GM19463 (cell line): ENCODE results near the gene POLR3H.

Experiments used
- ATAC-seq: cut with Tn5 transposase; IDR thresholded peaks from one replicate; pipeline ENCODE4 v1.9.1; 2021; ENCODE audit warnings: mild to moderate bottlenecking, moderate library complexity; ENCODE audit not compliant: unreplicated experiment

Gene POLR3H

DNA sequence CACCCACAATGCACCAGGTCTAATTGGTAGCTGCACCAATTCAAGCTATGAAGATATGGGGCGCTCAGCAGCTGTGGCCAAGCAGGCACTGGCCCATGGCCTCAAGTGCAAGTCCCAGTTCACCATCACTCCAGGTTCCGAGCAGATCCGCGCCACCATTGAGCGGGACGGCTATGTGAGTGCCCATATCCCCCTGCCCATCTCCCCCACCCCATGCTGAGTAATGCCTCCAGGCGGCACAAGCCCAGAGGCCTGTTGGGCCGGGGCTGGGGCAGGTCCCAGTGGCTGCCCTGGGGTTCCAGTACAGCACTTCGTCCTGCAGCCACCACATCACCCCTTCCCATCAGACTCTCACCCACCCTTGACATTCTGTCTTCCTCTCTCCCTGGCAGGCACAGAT lies 21.5 kb downstream of the POLR3H start:
- ATAC-seq: no peak

DNA sequence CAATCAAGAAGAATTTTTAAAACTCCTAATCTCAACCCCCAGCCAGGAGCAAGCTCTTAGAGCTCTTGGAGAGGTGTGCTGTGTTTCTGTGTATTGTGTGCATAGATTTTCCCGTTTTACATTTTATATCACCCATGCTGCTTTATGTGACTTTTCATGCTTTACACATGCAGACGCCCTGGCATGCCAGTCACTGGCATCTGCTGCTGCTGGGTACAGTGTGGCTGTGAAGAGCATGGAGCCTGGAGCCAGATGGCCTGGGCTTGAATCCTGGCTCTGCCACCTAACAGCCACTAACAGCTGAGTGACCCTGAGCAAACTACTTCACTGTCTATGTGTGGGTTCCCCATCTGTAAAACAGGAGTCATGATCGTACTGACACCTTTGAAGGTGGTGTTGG lies 23.1 kb downstream of the POLR3H start:
- ATAC-seq: no peak

DNA sequence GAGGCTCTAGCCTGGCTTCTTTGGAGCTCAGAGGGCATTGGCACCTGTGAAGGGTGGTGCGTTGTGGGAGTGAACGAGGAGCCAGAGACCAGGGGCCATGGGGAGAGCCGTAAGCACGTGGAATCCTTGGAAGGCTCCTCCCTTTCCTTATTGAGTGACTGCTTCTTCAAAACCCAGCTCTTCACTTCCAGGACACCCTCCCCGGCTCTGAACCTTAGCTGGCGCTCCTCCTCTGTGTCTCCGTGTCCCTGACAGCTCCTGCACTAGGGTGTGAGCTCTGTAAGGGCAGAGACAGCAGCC lies 26.3 kb downstream of the POLR3H start:
- ATAC-seq: no peak

DNA sequence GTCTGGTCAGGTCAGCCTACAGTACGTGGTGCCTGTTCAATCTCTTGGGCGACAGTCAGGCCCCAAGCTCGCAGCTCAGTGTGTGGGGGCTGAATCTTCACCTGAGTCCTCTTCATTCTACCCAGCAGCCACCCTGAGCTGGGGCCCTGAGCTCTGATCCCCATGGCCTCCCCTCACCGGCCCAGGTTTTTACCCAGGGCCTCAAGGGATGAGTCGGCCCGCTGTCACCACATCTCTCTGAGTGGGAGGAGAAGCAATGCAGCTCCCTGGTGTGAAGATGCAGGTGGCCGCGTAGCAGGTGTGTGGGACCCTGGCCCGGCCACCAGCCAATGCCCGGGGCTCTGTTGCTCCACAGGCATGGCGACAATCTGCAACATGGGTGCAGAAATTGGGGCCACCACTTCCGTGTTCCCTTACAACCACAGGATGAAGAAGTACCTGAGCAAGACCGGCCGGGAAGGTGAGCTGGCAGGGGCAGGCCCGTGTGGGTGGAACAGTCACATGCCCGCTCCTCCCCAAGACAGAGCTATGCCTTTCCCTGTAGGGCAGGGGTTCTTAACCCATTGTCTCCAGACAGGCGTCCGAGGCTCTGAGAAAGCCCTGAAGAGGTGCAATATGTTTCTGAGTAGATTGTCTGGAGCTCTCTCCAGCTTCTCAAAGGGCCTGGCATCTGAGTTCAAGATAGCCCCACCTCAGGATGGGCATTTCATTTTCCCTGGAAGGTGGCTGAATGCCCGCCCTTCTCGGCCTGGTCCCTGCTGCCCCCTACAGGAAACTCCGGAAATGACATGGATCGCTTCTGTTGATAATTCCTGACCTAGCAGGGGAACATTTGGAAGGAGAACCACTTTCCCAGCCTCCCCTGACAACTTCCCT lies 26.9 kb downstream of the POLR3H start:
- ATAC-seq: no peak

DNA sequence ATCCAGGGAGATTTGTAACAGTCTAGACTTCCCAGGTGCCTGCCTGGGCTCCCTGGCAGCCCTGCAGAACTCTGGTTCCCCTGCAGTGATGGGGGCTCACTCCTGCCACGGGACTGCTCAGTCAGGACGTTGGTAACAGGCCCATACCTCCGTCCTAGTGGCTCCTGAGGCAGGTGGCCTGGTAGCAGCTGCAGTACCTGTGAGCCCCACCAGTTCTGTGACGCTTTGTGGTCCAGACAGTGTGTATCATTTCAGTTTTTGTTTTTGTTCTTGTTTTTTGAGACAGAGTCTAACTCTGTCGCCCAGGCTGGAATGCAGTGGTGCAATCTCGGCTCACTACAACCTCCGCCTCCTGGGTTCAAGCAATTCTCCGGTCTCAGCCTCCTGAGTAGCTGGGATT lies 27.8 kb downstream of the POLR3H start:
- ATAC-seq: no peak

DNA sequence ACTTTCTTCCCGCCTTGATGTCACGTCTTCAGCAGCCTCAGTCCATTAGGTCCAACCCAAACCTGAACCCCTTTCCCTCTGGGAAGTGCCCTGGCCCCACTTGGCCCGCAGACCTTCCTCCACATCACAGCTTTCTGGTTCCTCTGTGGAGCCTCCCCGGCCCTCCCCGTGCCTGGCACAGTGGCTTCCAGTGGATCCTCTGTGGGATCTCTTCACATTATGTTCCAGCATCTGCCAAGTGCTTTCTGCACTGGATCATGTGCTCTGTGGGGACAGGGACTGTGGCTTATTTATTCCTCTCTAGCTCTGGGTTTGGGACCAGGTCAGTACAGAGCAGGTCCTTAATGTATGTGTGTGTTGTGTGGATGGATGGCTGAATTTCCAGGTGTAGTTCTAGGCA lies 30.9 kb downstream of the POLR3H start:
- ATAC-seq: no peak

DNA sequence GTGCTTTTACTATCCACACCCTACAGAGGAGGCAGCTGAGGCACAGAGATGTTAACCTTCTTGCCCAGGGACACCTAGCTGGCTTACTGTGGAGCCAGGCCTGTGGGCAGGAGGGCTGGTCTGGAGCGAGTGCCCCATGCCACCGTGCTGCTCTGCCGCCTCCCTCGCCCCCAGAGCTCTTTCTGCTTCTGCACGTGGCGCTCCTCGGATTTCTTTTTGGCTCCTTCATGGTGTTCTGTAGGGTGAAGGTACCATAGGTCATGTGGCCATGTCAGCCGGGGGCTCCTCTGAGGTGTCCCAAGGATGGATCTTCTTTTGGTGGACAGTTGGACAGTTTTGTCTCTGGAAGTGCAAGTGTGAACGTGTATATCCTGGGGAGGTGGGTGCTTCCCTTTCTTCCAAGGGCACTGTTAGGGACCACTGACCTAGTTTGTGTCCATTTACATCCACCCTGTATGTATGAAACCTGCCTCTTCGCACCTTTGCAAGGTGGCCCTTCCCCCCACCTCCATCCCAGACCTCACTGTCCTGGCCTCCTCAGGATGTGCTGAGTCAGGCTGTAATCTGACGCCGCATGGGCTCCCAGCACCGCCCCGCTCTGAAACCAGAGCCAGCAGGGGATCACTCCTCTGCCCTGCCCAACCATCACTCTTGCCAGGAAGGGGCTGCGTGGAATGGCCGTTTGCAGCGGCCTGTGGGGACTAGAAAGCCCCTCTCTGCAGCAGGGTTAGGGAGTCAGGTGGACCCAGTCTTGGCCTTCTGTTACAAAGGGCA lies 31.7 kb downstream of the POLR3H start:
- ATAC-seq: no peak

DNA sequence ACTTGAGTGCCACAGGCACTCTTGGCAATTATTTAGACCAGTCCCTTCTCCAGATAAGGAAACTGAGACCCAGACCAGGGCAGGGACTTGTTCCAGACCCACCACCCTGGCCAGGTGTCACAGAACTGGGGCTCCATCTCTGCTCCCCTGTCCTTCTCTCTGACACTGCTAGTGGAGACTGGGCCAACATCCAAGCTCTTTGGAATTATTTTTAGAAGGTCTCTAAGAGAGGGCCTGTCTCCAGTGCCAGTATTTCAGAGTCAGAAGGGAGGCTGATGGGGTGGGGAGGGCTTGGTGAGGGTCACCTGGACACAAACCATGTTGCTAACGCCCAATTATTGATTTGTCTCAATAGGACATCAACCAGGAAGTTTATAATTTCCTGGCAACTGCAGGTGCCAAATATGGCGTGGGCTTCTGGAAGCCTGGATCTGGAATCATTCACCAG lies 32.7 kb downstream of the POLR3H start:
- no peak for ATAC-seq

DNA sequence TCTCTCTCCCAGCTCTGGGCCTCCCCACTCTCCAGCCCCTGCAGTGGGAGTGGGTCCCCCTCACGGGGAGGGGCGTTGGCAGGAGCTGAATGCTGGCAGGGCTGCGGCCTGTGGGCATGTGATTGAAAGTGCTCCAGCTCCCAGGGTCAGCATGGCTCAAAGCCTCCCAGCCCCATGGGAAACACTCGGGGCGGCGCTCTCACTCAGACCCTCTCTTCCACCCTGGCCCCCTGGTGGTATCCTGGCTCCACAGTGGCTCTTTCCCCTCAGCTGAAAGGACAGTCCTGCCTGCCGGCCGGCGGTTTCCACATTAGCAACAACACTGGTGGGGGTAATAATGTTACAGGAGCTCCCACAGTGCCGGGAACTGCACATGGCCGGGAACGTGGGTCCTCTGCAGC lies 35.5 kb downstream of the POLR3H start:
- no peak for ATAC-seq

DNA sequence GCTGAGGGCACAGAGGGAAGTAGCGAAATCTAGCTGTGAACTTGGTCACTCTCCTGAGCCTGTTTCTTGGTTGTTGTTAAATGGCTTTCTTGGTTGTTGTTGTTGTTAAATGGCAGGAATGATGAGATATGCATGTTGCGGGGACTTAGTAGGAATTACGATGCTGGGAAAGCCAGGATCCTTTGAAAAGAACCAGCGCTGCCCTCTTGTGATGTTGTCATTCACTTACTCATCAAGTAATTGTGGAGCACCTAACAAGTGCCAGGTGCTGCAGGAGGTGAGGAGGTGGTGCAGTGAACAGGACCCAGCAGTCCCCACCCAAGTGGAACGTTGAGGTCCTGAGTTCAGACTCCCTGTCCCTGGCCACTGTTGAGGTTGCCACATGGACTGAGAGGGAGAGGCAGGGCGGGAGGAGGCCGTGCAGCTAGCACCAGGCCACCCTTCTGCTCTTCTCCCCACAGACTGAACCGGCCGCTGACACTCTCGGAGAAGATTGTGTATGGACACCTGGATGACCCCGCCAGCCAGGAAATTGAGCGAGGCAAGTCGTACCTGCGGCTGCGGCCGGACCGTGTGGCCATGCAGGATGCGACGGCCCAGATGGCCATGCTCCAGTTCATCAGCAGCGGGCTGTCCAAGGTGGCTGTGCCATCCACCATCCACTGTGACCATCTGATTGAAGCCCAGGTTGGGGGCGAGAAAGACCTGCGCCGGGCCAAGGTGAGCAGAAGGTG lies 36.8 kb downstream of the POLR3H start:
- ATAC-seq: no peak

DNA sequence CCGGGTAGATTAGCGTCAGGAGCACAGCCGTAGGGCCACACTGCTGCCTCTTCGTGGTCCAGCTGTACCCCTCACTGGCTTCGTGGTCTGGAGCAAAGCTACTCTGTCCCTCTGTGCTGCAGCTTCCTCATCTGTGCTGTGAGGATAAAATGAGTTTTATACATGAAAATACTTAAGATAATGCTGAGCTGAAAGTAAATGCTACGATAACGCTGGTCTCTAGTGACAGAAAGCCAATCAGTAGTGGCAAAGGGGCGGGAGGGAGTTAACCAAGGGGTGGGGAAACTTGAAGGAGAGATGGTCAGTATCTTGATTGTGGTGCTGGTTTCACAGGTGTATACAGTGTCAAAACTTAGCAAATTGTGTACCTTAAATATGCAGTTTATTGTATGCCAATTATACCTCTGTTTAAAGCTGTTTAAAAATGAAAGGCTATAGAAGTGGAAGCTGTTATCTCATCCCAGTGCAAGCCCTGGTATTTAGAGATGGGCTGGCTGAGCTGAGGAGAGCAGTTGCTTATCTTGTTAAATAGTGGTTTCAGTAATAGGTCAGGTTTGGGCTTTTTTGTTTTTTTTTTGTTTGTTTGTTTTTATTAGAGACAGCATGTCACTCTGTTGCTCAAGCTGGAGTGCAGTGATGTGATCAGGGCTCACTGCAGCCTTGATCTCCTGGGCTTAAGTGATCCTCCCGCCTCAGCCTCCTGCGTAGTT lies 38.6 kb downstream of the POLR3H start:
- no peak for ATAC-seq

DNA sequence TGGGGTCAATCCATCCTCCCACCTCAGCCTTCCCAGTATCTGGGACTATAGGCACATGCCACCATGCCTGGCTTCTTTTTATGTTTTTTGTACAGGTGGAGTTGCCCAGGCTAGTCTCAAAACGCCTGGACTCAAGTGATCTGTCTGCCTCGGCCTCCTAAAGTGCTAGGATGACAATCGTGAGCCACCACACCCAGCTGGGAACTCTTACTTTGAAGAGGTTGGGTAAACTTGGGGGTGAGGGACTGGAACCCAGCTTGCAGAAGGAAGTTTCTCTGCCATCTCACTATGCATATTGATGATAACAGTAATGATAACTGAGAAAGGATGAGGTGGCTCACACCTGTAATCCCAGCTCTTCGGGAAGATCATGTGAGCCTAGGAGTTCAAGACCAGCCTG lies 39.5 kb downstream of the POLR3H start:
- no peak for ATAC-seq

DNA sequence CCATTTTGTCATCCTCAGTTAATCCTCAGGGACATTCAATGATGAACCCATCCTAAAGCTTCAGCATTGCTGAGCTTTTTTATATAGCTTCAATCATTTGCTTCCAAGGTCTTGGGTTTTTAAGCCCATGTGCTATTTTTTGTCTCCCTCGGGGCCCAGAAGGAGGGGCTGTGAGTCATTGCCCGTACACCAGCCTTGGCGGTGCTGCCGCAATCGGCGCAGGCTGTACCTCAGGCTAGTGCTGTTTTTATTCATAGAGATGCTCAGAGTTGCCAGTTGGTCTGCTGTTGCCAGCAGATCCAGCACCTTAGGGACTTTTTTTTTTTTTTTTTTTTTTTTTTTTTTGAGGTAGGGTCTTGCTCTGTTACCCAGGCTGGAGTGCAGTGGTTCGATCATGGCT lies 39.9 kb downstream of the POLR3H start:
- ATAC-seq: no peak

DNA sequence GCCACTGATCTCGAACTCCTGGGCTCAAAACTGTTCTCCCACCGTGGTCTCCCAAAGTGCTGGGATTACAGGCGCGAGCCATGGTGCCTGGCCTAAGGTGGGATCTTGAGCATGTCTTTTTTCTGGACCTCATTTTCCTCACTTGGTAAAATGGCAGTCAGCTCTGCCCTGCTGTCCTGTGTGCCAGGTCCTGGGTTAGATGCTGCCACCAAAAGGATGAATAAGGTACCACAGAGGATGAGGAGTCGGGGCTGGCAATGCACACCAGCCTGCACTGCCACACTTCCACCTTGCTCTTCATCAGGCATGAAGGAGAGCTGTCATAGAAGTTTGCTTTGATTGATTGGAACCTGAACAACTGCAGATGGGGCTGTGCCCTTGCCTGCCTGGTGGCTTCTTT lies 43.1 kb downstream of the POLR3H start:
- ATAC-seq: no peak

DNA sequence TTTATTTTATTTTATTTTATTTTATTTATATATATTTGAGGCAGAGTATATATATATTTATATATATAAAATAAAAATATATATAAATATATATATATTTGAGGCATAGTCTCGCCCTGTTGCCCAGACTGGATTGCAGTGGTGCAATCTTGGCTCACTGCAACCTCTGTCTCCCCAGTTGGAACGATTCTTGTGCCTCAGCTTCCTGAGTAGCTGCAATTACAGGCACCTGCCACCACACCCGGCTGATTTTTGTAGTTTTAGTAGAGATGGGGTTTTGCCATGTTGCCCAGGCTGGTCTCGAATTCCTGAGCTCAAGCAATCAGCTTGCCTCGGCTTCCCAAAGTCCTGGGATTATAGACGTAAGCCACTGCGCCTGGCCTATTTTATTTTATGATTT lies 44.0 kb downstream of the POLR3H start:
- no peak for ATAC-seq

DNA sequence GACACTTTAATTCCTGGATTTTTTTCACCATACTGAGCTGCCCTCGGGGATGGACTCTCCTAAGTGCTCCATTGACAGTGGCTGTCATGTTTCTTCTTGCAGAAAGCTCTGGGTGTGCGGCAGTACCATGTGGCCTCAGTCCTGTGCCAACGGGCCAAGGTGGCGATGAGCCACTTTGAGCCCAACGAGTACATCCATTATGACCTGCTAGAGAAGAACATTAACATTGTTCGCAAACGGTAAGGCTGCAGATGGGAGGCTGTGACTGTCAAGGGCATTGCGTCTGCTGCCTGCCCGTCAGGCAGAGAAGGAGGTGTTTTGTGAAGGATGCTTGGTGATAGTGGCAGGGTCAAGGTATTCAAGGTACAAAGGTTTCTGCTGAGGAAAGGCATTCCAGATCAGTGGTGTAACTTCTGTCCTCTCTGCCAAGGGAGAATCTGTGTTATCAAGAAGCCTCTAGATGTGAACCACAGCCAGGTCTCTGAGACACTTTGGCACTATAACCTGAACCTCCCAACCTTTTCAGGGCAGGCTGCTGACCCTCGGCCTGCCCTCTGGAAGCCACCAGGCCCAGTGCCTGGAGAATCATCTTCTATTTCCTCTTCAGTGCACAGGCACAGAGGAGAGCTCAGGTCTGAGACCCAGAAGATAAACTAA lies 44.5 kb downstream of the POLR3H start:
- ATAC-seq: no peak

DNA sequence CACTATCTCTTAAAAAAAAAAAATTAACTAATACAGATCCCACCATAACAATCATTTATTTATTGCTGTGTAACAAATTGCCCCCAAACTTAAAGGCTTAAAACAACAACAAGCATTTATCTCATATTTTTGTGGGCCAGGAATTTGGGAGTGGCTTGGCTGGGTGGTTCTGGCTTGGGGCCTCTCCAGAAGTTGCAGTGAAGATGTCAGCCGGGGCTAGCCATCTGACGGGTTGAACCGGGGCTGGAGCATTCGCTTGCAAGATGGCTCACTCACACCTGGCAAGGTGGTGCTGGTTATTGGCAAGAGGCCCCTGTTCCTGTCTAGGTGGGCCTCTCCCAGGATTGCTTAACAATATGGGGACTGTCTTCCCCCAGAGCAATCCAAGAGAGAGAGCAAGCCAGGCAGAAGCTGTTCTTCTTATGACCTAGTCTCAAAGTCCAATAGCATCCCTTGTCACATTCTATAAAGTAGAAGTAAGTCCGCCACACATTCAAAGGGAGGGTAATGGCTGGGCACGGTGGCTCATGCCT lies 45.9 kb downstream of the POLR3H start:
- ATAC-seq: no peak

DNA sequence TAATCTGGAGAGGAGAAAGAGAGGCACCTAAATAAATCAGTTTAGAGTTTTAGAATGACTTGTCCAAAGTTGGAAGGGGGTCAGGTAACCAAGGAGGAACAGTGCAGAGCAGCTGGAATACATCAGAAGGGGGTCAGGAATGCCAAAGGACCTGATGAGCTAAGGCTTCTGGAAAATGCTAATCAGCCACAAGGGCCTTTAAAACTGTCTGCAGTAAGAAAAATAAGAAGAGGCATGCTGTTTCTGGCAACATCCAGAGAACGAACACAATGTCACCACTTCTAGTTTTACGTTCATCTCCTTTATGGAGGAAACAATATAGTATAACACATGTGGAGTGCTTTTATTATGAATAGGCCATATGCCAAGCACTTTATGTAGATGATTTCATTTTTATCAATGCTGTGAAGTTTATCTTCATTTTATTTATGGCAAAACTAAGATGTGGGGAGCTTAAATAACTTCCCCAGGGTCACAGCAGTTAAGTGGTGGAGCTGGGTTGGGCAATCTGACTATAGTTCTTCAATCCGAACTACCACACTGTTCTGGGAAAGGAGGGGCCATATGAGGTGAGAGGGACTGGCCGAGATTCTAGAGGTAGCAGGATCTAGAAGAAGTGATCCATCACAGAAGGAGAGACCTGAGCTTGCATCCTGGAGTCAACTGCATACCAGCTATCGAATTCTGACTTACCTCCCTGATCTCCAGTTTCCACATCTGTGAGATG lies 52.7 kb downstream of the POLR3H start:
- ATAC-seq: no peak

DNA sequence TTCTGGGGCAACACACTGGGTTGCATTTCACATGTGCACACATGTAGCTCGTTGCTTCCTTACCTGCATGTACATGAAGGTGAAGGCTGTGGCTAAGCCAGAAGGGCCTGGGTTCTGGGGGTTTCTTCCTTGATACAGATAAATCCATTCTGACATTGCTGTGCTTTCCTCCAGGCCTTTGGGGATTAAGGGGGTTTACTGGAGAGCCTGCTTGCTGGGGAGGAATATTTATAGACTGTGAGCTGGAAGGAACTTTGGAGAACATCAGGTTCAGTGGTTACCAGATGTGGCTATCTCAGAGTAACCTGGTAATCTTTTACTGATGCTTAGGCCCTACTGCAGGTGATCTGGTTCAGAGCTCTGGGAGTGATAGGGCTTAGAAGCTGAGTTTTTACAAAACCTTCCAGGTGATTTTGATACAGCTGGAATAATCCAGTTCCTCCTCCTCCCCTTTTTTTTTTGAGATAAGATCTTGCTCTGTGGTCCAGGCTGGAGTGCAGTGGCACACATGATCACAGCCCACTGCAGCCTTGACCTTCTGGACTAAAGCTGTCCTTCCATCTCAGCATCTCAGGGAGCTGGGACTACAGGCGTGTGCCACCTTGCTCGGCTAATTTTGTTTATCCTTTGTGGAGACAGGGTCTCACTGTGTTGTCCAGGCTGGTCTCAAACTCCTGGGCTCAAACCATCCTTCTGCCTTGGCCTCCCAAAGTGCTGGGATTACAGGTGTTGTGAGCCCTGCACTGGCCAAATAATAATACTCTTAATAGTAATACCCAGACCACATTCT lies 55.5 kb downstream of the POLR3H start:
- ATAC-seq: no peak
